RWPE1 (cell line): Measurements from ENCODE around the gene NKIRAS2.
"Not testable (repeated sequence)": the region's sequence is repeated elsewhere in the genome, so short reads cannot be mapped to it uniquely, and the experiment has no call there.

ENCODE experiments used
- CTCF ChIA-PET: fragments of 350-600 bp; sonication (Branson Sonifier 250); formaldehyde crosslinking; extraction: SDS; loops from one replicate; lab custom pipeline; 2021; lab: Yijun Ruan, JAX
- POLR2A ChIA-PET: fragments of 400-600 bp; formaldehyde crosslinking; extraction: SDS; loops from one replicate; lab custom pipeline; 2020; ENCODE audit warnings: antibody characterized with exemption; ENCODE audit not compliant: low non-redundant PET; lab: Yijun Ruan, JAX
- DNase-seq: peaks from one replicate; pipeline ENCODE4 v3.0.0; 2012; ENCODE audit warnings: low spot score
- H3K27ac ChIP-seq: fragments of 450-650 bp; 2 replicates; pipeline ENCODE4 v1.5.1; 2017
- CTCF ChIP-seq: fragments of 450-650 bp; conservative IDR thresholded peaks from 2 replicates; pipeline ENCODE4 v1.5.1; 2017; ENCODE audit warnings: low read depth, mild to moderate bottlenecking

NKIRAS2 gene

GRCh38 chr17:42016411-42016831, 3.5 kb upstream of the NKIRAS2 start:
- no peak for TF ChIP-seq CTCF
- ChIA-PET POLR2A (no interaction called here), CTCF (no interaction called here)
- H3K27ac ChIP-seq, result peak overlapping the region; percentile 91
- DNase-seq, result no peak

GRCh38 chr17:42016941-42017865, 2.7 kb upstream of the NKIRAS2 start, which contains the start of gene DNAJC7:
DNAJC7 (minus strand) TSS chr17:42017439; CDS start chr17:42017416, 23 bp downstream.
- peak within 1 kb of the TSS; percentile 91 for H3K27ac ChIP-seq
- CTCF ChIA-PET, result interaction anchor here (0.6 to 1.2 kb wide), 2 partner anchors 25 to 55 kb away, joined by 3 read pairs; no protein-coding TSS in a partner anchor
- POLR2A ChIA-PET, result interaction anchor here (0.5 to 2.1 kb wide), 4 partner anchors 18 to 217 kb away, joined by 3 to 11 read pairs (median 6); partner anchors contain the start of gene CNP
- no peak for TF ChIP-seq CTCF
- peak; percentile 92 for DNase-seq

GRCh38 chr17:42017866-42018200, 2.1 kb upstream of the NKIRAS2 start:
- CTCF ChIA-PET, result interaction anchor here (0.6 to 1.2 kb wide), 4 partner anchors 26 to 220 kb away, joined by 3 to 6 read pairs (median 3); no protein-coding TSS in a partner anchor
- H3K27ac ChIP-seq, result peak overlapping the region; percentile 91
- POLR2A ChIA-PET, result interaction anchor here (0.6 to 2.1 kb wide), 2 partner anchors 20 to 51 kb away, joined by 3 to 11 read pairs; partner anchors contain the start of gene CNP
- TF ChIP-seq CTCF, result no peak
- DNase-seq, result peak; percentile 72

- ChIA-PET POLR2A (interaction anchor here (2.1 kb wide), 1 partner anchor 52 kb away, joined by 11 read pairs; the partner anchor contains the start of gene CNP), CTCF (interaction anchor here (0.6 to 1.0 kb wide), 4 partner anchors 55 to 220 kb away, joined by 3 to 6 read pairs (median 3); no protein-coding TSS in a partner anchor)
- no peak for TF ChIP-seq CTCF
- H3K27ac ChIP-seq, result peak overlapping the region; percentile 91
- no peak for DNase-seq
Observed at GRCh38 chr17:42018339-42018738, 1.6 kb upstream of the NKIRAS2 start.

- H3K27ac ChIP-seq, result no peak overlapping the region
- CTCF ChIA-PET, result interaction anchor here (0.6 kb wide), 1 partner anchor 56 kb away, joined by 3 read pairs; no protein-coding TSS in a partner anchor
- DNase-seq, result no peak
- POLR2A ChIA-PET, result interaction anchor here (2.1 kb wide), 1 partner anchor 52 kb away, joined by 11 read pairs; the partner anchor contains the start of gene CNP
- no peak for TF ChIP-seq CTCF
Observed at GRCh38 chr17:42018988-42019387, 902 bp upstream of the NKIRAS2 start.

GRCh38 chr17:42020845-42021244, 955 bp downstream of the NKIRAS2 start:
- ChIA-PET CTCF (interaction anchor here (0.6 to 0.9 kb wide), 2 partner anchors 65 to 159 kb away, joined by 3 read pairs; no protein-coding TSS in a partner anchor), POLR2A (interaction anchor here (0.6 kb wide), 1 partner anchor 1293 kb away, joined by 3 read pairs; no protein-coding TSS in a partner anchor)
- H3K27ac ChIP-seq, result peak overlapping the region; percentile 76
- DNase-seq, result not testable (repeated sequence)
